Measurements from ENCODE around the gene PARD3. TPM values are rescaled to one million over a fixed set of nuclear protein-coding genes. Genes with fewer than 3 reads are reported as not detected.

Gene PARD3
- total RNA-seq, 3 donors from 2014 or later = 39.5 to 87.9 (median 47.0) TPM

- no peaks in the 10 kb centered on the region for H3K36me3 ChIP-seq (ENCODE audit: low read depth)
- H3K4me3 ChIP-seq = no peak overlapping the region
- intact Hi-C loops (cut with DNase I, micrococcal nuclease) = loop anchor here in 1 of 2 donors (10.0 kb wide), 1 partner anchor 95 kb away; the partner anchor contains the start of gene PARD3
- H3K9me3 ChIP-seq = no peaks in the 10 kb centered on the region
- ATAC-seq (no peak), DNase-seq (no peak)
- peaks cover 15% of the 10 kb centered on the region for H3K4me1 ChIP-seq (ENCODE audit: low read depth)
- TF ChIP-seq, protein P1, sequence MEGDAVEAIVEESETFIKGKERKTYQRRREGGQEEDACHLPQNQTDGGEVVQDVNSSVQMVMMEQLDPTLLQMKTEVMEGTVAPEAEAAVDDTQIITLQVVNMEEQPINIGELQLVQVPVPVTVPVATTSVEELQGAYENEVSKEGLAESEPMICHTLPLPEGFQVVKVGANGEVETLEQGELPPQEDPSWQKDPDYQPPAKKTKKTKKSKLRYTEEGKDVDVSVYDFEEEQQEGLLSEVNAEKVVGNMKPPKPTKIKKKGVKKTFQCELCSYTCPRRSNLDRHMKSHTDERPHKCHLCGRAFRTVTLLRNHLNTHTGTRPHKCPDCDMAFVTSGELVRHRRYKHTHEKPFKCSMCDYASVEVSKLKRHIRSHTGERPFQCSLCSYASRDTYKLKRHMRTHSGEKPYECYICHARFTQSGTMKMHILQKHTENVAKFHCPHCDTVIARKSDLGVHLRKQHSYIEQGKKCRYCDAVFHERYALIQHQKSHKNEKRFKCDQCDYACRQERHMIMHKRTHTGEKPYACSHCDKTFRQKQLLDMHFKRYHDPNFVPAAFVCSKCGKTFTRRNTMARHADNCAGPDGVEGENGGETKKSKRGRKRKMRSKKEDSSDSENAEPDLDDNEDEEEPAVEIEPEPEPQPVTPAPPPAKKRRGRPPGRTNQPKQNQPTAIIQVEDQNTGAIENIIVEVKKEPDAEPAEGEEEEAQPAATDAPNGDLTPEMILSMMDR (IDR thresholded peaks at IDR 0.05) = no peak
Observed at GRCh38 chr10:34719746-34720145, 95.3 kb downstream of the PARD3 start.

DNA sequence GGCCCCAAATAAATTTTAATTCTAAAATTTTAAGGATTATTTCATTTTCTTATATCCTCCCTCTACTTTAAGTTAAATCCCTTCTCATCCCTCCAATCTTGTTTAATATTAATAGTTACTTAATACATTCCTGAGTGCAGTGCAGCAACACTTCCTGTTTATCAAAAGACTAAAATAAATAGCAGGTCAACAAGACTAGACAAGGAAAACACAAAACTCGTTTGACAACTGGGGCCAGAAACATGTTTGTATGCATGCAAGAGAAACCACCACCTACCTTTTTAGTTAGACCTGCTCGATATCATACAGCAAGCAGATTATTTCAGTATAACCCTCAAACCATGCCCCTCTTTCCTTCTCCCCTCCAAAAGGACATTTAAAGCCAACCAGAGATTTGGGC lies 95.8 kb downstream of the PARD3 start:
- no peaks in the 10 kb centered on the region for H3K36me3 ChIP-seq (ENCODE audit: low read depth)
- intact Hi-C loops (cut with DNase I, micrococcal nuclease) = no loop called here
- peaks cover 15% of the 10 kb centered on the region for H3K4me1 ChIP-seq (ENCODE audit: low read depth)
- H3K4me3 ChIP-seq = no peak overlapping the region
- ATAC-seq = no peak
- DNase-seq = no peak
- TF ChIP-seq, protein P1 (IDR thresholded peaks at IDR 0.05) = no peak
- H3K9me3 ChIP-seq = no peaks in the 10 kb centered on the region

DNA sequence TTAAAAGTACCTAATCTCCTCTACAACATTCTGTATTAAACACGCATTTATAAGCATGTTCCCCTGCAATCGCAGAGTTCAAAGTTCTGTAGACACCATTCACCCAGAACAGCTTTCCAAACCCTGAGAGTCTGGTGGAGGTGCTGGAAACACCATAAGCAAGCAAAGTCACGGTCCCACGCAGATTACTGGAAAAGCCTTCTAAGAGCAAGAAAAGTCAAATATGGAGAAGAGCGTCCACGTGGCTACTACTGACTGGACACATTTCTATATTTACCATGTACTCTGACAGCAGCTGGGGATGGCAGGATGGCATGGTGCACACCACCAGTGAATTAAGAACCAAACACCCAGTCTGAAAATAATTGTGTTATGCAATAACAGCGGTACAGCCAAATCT lies 97.7 kb downstream of the PARD3 start:
- no peaks in the 10 kb centered on the region for H3K9me3 ChIP-seq
- no peaks in the 10 kb centered on the region for H3K36me3 ChIP-seq (ENCODE audit: low read depth)
- TF ChIP-seq, protein P1 (IDR thresholded peaks at IDR 0.05) = no peak
- no peak overlapping the region for H3K4me3 ChIP-seq
- H3K4me1 ChIP-seq (ENCODE audit: low read depth) = peaks cover 18% of the 10 kb centered on the region
- intact Hi-C loops (cut with DNase I, micrococcal nuclease) = no loop called here
- DNase-seq (no peak), ATAC-seq (peak; percentile 55)

- ATAC-seq (peak; percentile 70), DNase-seq (no peak)
- TF ChIP-seq, protein P1 (IDR thresholded peaks at IDR 0.05) = no peak
- intact Hi-C loops (cut with DNase I, micrococcal nuclease) = no loop called here
- Histone ChIP-seq H3K4me3 (no peak overlapping the region), H3K9me3 (no peaks in the 10 kb centered on the region), H3K36me3 (ENCODE audit: low read depth) (no peaks in the 10 kb centered on the region), H3K4me1 (ENCODE audit: low read depth) (peaks cover 18% of the 10 kb centered on the region)
Observed at GRCh38 chr10:34716958-34717357, 98.1 kb downstream of the PARD3 start.

- Histone ChIP-seq H3K4me3 (no peak overlapping the region), H3K9me3 (no peaks in the 10 kb centered on the region), H3K4me1 (ENCODE audit: low read depth) (peaks cover 21% of the 10 kb centered on the region), H3K36me3 (ENCODE audit: low read depth) (no peaks in the 10 kb centered on the region)
- intact Hi-C loops (cut with DNase I, micrococcal nuclease) = no loop called here
- DNase-seq (no peak), ATAC-seq (peak; percentile 85)
- TF ChIP-seq, protein P1 (IDR thresholded peaks at IDR 0.05) = no peak
Observed at GRCh38 chr10:34716234-34716633, 98.9 kb downstream of the PARD3 start.
